ENCODE data around the gene PTPN1.

DNA sequence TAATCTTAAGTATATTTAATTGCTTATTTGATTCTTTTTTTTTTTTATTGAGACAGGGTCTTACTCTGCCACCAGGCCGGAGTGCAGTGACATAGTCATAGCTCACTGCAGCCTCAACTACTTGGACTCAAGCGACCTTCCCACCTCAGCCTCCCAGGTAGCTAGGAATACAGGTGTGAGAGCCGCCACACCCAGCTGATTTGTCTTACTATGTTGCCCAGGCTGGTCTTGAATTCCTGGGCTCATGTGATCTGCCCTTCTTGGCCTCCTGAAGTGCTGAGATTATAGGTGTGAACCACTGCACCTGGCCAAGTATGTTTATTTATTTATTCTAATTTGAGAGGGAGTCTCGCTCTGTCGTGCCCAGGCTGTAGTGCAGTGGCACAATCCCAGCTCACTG is 38.2 kb downstream of the PTPN1 start:
- TF ChIP-seq, protein P1, sequence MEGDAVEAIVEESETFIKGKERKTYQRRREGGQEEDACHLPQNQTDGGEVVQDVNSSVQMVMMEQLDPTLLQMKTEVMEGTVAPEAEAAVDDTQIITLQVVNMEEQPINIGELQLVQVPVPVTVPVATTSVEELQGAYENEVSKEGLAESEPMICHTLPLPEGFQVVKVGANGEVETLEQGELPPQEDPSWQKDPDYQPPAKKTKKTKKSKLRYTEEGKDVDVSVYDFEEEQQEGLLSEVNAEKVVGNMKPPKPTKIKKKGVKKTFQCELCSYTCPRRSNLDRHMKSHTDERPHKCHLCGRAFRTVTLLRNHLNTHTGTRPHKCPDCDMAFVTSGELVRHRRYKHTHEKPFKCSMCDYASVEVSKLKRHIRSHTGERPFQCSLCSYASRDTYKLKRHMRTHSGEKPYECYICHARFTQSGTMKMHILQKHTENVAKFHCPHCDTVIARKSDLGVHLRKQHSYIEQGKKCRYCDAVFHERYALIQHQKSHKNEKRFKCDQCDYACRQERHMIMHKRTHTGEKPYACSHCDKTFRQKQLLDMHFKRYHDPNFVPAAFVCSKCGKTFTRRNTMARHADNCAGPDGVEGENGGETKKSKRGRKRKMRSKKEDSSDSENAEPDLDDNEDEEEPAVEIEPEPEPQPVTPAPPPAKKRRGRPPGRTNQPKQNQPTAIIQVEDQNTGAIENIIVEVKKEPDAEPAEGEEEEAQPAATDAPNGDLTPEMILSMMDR (IDR thresholded peaks at IDR 0.05) = no peak
- TF ChIP-seq POLR2A (IDR thresholded peaks at IDR 0.05) = no peak

All from thyroid gland (tissue), 4 donors.